HUES6 (cell line): ENCODE results near the gene ASB10.
A peak's percentile ranks its signal among the peaks of the same experiment; 100 is the strongest.

ENCODE experiments used
- H3K27ac ChIP-seq: 2 replicates; pipeline ENCODE4 v1.7.0; 2013; ENCODE audit warnings: low read depth, mild to moderate bottlenecking, low read length, inconsistent platforms
- H3K27me3 ChIP-seq: 2 replicates; pipeline ENCODE4 v1.6.1; 2013; ENCODE audit warnings: low read length; ENCODE audit not compliant: control insufficient read depth, insufficient read depth
- H3K36me3 ChIP-seq: 2 replicates; pipeline ENCODE4 v1.6.1; 2013; ENCODE audit warnings: low read length; ENCODE audit not compliant: control insufficient read depth, insufficient read depth
- H3K4me1 ChIP-seq: 2 replicates; pipeline ENCODE4 v1.6.1; 2013; ENCODE audit warnings: low read length; ENCODE audit not compliant: control insufficient read depth, insufficient read depth
- H3K4me3 ChIP-seq: 2 replicates; pipeline ENCODE4 v1.5.1; 2013; ENCODE audit warnings: low read depth, low read length
- H3K9ac ChIP-seq: one replicate; pipeline ENCODE4 v1.6.1; 2013; ENCODE audit warnings: mild to moderate bottlenecking, low read length
- H3K9me3 ChIP-seq: 2 replicates; pipeline ENCODE4 v1.6.1; 2013; ENCODE audit warnings: low read depth, low read length; ENCODE audit not compliant: control insufficient read depth, insufficient read depth

ASB10 gene, protein sequence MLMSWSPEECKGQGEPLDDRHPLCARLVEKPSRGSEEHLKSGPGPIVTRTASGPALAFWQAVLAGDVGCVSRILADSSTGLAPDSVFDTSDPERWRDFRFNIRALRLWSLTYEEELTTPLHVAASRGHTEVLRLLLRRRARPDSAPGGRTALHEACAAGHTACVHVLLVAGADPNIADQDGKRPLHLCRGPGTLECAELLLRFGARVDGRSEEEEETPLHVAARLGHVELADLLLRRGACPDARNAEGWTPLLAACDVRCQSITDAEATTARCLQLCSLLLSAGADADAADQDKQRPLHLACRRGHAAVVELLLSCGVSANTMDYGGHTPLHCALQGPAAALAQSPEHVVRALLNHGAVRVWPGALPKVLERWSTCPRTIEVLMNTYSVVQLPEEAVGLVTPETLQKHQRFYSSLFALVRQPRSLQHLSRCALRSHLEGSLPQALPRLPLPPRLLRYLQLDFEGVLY

DNA sequence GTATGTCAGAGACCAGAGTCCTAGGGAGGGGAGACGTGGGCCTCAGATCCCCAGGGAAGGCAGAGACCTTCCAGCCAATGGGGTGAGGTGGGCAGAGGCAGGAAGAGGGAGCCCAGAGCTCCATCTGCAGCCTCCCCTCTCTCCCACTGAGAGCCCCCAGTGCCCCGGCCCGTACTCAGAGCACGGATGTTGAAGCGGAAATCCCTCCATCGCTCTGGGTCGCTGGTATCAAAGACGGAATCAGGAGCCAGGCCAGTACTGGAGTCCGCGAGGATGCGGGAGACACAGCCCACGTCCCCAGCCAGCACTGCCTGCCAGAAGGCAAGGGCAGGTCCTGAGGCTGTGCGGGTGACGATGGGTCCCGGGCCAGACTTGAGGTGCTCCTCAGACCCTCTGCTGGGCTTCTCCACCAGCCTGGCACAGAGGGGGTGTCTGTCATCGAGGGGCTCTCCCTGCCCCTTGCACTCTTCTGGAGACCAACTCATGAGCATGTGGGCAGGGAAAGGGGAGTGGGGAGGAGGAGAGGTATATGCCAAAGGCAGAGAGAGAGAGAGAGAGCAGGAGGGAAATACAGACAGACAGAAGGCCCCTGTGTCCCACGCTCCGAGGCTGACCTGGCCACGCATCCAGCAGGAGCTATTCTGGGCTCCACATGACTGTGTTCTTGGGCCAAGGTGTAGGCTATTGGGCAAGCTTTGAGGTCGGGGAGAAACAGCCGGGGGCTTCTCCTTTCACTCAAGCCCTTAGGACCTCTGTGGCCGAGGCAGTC lies at the start of gene ASB10:
ASB10 (minus strand) TSS at position 611 of the 769 bp plus-strand sequence; CDS start at position 491, 120 bp downstream.
- Histone ChIP-seq H3K9ac (no peak within 1 kb of the TSS), H3K36me3 (no peaks in the 10 kb centered on the region), H3K4me1 (no peaks in the 10 kb centered on the region), H3K9me3 (no peaks in the 10 kb centered on the region), H3K27me3 (peaks cover 12% of the 10 kb centered on the region; the same call in 1 of the 2 replicates), H3K4me3 (no peak within 1 kb of the TSS), H3K27ac (no peak within 1 kb of the TSS)

DNA sequence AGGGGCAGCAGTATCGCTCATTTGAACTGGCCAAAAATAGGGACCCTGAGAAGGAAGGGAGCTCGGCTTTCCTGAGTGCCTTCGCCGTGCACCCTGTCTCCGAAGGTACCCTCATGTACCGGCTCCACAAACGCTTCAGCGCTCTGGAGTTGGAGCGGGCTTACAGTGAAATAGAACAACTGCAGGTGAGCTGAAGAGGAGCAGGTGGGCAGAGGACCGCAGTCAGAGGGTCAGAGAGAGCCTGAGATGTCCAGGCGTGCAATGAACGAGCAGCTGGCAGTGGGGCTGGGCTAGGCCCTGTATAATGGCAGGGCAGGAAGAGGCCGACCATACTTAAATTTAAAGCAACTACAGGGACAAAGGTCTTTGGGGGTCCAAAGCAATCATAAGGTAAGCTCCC lies 49.4 kb upstream of the ASB10 start:
- no peaks in the 10 kb centered on the region for H3K9me3 ChIP-seq
- H3K27me3 ChIP-seq, result no peaks in the 10 kb centered on the region
- no peak overlapping the region for H3K27ac ChIP-seq
- H3K4me1 ChIP-seq, result peaks cover 13% of the 10 kb centered on the region
- peaks cover 50% of the 10 kb centered on the region for H3K36me3 ChIP-seq
- no peak overlapping the region for H3K9ac ChIP-seq
- H3K4me3 ChIP-seq, result no peak overlapping the region

DNA sequence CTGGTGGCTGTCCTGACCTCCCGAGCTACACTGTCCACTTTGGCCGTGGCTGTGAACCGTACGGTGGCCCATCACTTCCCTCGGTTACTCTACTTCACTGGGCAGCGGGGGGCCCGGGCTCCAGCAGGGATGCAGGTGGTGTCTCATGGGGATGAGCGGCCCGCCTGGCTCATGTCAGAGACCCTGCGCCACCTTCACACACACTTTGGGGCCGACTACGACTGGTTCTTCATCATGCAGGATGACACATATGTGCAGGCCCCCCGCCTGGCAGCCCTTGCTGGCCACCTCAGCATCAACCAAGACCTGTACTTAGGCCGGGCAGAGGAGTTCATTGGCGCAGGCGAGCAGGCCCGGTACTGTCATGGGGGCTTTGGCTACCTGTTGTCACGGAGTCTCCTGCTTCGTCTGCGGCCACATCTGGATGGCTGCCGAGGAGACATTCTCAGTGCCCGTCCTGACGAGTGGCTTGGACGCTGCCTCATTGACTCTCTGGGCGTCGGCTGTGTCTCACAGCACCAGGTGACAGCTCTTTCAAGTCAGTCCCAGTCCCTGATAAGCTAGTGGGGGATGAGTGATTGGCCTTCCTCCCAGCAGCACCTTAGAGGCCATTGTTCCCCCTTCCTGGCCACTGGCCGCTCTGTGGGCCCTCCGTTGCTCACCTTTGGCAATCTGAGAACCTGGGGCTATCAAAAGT lies 48.2 kb upstream of the ASB10 start:
- H3K4me1 ChIP-seq, result peaks cover 13% of the 10 kb centered on the region
- H3K36me3 ChIP-seq, result peaks cover 50% of the 10 kb centered on the region
- H3K9ac ChIP-seq, result no peak overlapping the region

DNA sequence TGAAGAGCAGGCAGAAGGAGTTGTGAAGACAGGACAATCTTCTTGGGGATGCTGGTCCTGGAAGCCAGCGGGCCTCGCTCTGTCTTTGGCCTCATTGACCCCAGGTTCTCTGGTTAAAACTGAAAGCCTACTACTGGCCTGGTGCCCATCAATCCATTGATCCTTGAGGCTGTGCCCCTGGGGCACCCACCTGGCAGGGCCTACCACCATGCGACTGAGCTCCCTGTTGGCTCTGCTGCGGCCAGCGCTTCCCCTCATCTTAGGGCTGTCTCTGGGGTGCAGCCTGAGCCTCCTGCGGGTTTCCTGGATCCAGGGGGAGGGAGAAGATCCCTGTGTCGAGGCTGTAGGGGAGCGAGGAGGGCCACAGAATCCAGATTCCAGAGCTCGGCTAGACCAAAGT lies 46.8 kb upstream of the ASB10 start:
- peaks cover 40% of the 10 kb centered on the region for H3K36me3 ChIP-seq
- no peaks in the 10 kb centered on the region for H3K9me3 ChIP-seq
- peak overlapping the region; percentile 81 for H3K4me3 ChIP-seq
- H3K27me3 ChIP-seq, result no peaks in the 10 kb centered on the region
- H3K9ac ChIP-seq, result peak overlapping the region; percentile 93
- no peak overlapping the region for H3K27ac ChIP-seq
- H3K4me1 ChIP-seq, result peaks cover 13% of the 10 kb centered on the region

More for the DNA sequence above, 48.2 kb upstream of the ASB10 start:
- H3K27ac ChIP-seq, result no peak overlapping the region
- H3K4me3 ChIP-seq, result no peak overlapping the region
- no peaks in the 10 kb centered on the region for H3K27me3 ChIP-seq
- H3K9me3 ChIP-seq, result no peaks in the 10 kb centered on the region

DNA sequence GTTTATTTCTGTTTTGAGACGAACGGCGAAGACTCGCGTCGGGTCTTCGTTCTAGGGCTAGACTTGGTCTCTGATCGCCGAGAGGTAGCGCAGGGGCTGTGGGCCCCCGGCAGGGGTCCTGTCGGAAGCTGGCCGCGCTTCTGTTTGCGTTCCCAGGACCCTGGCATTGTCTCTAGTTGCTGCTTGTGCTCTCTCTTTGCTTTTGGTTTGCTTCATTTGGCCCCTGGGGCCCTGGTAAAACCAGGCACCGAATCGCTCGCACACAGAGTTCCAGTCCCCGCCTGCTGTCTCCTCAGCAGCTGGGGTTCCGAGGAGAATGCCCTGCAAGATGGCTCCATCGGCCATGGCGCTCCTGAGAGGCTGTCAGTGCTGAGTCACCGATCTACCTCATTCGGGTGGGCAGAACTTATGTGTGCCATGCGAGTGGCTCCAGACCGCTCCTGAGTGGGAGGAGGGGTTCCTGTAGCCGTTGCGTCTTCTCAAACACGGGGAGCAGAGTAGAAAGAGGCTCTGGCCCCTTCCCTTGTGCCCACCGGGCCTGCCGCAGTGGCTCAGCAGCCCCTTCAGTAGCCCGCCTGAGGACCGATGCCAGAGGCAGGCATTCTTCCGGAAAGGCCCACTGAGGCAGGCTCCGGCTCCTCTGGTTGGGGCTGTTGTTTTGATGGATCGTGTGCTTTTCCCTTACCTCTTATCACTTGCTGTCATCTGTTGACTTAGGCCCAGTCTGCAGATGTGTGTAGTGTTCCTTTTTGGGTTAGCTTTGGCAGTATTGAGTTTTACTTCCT lies 46.1 kb upstream of the ASB10 start:
- Histone ChIP-seq H3K9me3 (no peaks in the 10 kb centered on the region), H3K4me1 (peaks cover 15% of the 10 kb centered on the region), H3K9ac (peak overlapping the region; percentile 93), H3K27ac (peak overlapping the region; percentile 79; the same call in 1 of the 2 replicates), H3K36me3 (peaks cover 40% of the 10 kb centered on the region), H3K4me3 (peak overlapping the region; percentile 81), H3K27me3 (no peaks in the 10 kb centered on the region)

DNA sequence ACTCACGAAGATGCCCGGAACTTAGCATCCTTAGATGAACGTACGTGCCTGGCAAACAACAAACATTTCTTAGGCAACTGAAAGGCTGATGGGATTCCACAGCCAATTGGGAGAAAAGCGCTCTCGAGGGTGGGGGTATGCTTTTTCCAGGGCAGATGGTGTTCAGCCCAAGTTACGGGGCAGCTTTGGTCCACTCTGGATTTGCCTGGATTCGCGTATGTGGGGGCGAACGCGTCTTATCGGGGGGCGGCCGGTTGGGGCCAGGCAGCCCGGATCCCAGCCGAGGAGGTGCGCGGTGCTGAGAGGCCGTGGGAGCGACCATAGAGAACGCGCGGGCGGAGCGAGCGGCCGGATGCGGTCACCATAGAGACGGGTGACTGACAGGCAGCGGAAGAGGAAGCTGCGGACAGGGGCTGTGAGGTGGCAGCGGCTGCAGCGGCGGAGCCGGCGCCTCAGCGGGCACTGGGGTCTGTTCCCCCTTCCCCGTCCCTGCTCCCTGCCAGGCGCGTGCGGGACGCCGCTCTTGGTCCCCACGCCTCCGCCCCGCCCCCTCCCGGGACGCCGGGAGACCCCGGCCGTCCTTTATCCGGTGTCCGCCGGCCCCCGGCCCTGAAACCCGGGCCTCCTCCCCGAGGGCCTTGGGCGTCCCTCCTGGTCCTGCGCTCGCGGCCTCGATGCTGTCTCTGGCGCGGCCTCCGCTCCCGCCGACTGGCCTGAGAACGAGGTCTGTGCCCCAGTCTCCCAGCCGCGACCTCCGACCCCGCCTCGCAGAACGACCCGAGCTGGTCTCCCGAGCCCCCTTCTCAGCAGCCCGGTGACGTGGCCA lies 45.3 kb upstream of the ASB10 start, which contains the start of gene CHPF2:
CHPF2 (plus strand) TSS at position 393 of the 826 bp plus-strand sequence. CDS start 1,529 bp downstream, outside the sequence.
- H3K4me3 ChIP-seq, result peak within 1 kb of the TSS; percentile 81
- H3K27me3 ChIP-seq, result no peaks in the 10 kb centered on the region
- no peaks in the 10 kb centered on the region for H3K9me3 ChIP-seq
- H3K27ac ChIP-seq, result peak within 1 kb of the TSS; percentile 79; the same call in 1 of the 2 replicates
- H3K36me3 ChIP-seq, result peaks cover 32% of the 10 kb centered on the region
- peaks cover 20% of the 10 kb centered on the region for H3K4me1 ChIP-seq
- peak within 1 kb of the TSS; percentile 93 for H3K9ac ChIP-seq

DNA sequence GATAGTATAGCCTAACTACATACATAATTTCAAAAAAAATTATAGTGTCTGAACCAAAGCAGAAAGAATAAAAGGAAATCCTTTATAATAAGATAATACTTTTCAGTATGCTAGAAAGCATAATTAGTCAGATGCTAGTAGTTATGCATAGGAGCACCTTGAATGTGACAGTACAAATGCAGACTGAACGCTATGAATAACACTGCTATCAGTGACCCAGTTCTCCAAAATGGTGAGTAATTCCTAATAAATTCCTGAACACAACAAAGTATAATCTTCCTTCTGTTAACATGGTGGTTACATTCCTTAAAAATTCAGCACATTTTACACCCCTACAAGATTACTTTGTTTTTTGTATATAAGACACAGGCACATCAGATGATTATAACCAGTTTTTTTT lies 44.0 kb upstream of the ASB10 start:
- Histone ChIP-seq H3K9me3 (no peaks in the 10 kb centered on the region), H3K9ac (no peak overlapping the region), H3K27ac (no peak overlapping the region), H3K36me3 (peaks cover 20% of the 10 kb centered on the region), H3K4me3 (no peak overlapping the region), H3K27me3 (no peaks in the 10 kb centered on the region), H3K4me1 (peaks cover 22% of the 10 kb centered on the region)

DNA sequence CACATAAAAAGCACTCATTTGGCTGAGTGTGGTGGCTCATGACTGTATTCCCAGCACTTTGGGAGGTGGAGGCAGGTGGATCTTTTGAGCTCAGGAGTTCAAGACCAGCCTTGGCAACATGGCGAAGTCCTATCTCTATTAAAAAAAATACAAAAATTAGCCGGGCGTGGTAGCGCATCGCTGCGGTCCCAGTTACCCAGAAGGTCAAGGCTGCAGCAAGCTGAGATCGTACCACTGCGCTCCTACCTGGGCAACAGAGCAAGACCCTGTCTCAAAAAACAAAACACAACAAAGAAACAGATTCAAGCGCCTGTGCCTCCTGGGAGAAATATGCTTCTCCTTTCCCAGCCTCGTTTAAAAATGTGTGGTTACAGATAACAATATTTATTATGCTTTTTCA lies 42.2 kb upstream of the ASB10 start:
- H3K27me3 ChIP-seq, result no peaks in the 10 kb centered on the region
- H3K27ac ChIP-seq, result no peak overlapping the region
- no peak overlapping the region for H3K9ac ChIP-seq
- H3K4me3 ChIP-seq, result no peak overlapping the region
- H3K4me1 ChIP-seq, result peaks cover 26% of the 10 kb centered on the region
- H3K9me3 ChIP-seq, result no peaks in the 10 kb centered on the region
- H3K36me3 ChIP-seq, result peaks cover 12% of the 10 kb centered on the region

DNA sequence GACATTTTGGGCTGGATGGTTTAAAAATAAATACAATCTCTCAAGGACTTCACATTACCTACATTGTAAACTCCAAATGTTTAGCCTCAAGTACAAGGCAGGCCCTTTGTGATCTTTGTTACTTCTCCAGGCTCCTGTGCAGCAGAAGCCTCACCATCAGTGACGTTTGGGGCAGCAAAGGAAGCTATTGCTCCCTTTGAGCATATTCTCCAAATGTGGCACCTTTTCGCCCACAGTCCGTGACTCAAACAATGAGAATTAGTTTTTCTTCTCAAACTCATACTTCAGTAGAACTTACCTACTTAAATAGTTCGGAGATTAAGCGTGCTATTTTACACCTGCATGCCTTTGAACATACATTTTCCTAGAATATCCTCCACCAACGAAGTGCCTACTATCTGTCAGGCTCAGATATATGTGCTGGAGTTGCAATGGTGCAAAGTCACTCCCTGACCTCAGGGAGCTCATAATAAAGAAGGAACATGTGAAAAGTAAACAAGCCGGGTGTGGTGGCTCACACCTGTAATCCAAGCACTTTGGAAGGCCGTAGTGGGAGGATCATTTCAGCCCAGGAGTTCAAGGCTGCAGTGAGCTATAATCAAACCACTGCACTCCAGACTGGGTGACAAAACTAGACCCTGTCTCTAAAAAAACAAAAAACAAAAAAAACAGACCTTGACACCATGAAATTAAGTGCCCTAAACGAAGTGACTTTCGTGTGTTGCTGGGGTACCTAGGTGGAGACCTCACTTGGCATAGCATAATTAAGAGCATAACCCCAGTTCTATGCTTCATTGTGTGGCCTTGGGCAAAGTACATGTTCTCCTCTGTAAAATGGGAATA lies 41.2 kb upstream of the ASB10 start:
- no peaks in the 10 kb centered on the region for H3K9me3 ChIP-seq
- peak overlapping the region; percentile 97 for H3K4me3 ChIP-seq
- H3K36me3 ChIP-seq, result peaks cover 20% of the 10 kb centered on the region
- peak overlapping the region; percentile 78; the same call in 1 of the 2 replicates for H3K27ac ChIP-seq
- peak overlapping the region; percentile 84 for H3K9ac ChIP-seq
- H3K4me1 ChIP-seq, result peaks cover 20% of the 10 kb centered on the region
- H3K27me3 ChIP-seq, result no peaks in the 10 kb centered on the region
